GM12873 (cell line): ENCODE results near the gene P4HB.

Source experiments
- CTCF ChIP-seq: IDR thresholded peaks from 2 replicates; pipeline ENCODE4 v1.5.1; 2012; ENCODE audit warnings: low read depth, mild to moderate bottlenecking, moderate library complexity, low read length, control low read depth; ENCODE audit not compliant: insufficient read depth; ENCODE audit errors: missing control alignments

Gene P4HB

GRCh38 chr17:81833921-81834830 is 26.2 kb downstream of the P4HB start:
- TF ChIP-seq CTCF, result no peak

GRCh38 chr17:81833160-81833920 is 27.0 kb downstream of the P4HB start, which contains the start of gene MCRIP1:
Gene MCRIP1 (minus strand): TSS chr17:81833291. CDS start chr17:81824506, 8,785 bp downstream.
- no peak for TF ChIP-seq CTCF

- no peak for TF ChIP-seq CTCF
Measured at GRCh38 chr17:81832608-81833159, 27.7 kb downstream of the P4HB start.

GRCh38 chr17:81831957-81832607 is 28.3 kb downstream of the P4HB start:
- TF ChIP-seq CTCF, result no peak

GRCh38 chr17:81831563-81831956 is 28.8 kb downstream of the P4HB start:
- TF ChIP-seq CTCF, result no peak

- no peak for TF ChIP-seq CTCF
Measured at GRCh38 chr17:81829858-81830257, 30.5 kb downstream of the P4HB start.
